IMR-90 (cell line): ENCODE data around the gene CFAP206.

Experiments used
- BHLHE40 ChIP-seq: fragments of 150-350 bp; IDR thresholded peaks from 2 replicates; pipeline ENCODE4 v1.6.1; 2016; ENCODE audit warnings: mild to moderate bottlenecking, low read depth, low read length
- CEBPB ChIP-seq: IDR thresholded peaks from 2 replicates; pipeline ENCODE4 v1.6.1; 2012; ENCODE audit warnings: low read depth, low read length, improper control_type of control experiment
- CHD1 ChIP-seq: IDR thresholded peaks from 2 replicates; pipeline ENCODE4 v1.6.1; 2012; ENCODE audit warnings: low read depth, low read length, improper control_type of control experiment
- MAFK ChIP-seq: IDR thresholded peaks from 2 replicates; pipeline ENCODE4 v1.6.1; 2012; ENCODE audit warnings: low read depth, low read length, improper control_type of control experiment
- POLR2A ChIP-seq: IDR thresholded peaks from 2 replicates; pipeline ENCODE4 v1.6.1; 2012; ENCODE audit warnings: mild to moderate bottlenecking, low read depth, low read length
- TF ChIP-seq, protein P1 (sequence below): conservative IDR thresholded peaks from 2 replicates; pipeline ENCODE4 v1.5.1; 2012; ENCODE audit warnings: mild to moderate bottlenecking, low read depth, low read length, improper control_type of control experiment
- TF ChIP-seq, protein P2 (sequence below): fragments of 150-350 bp; IDR thresholded peaks from 2 replicates; pipeline ENCODE4 v1.6.1; 2017; ENCODE audit warnings: mild to moderate bottlenecking, antibody characterized with exemption, low read length, low read depth

DNA sequence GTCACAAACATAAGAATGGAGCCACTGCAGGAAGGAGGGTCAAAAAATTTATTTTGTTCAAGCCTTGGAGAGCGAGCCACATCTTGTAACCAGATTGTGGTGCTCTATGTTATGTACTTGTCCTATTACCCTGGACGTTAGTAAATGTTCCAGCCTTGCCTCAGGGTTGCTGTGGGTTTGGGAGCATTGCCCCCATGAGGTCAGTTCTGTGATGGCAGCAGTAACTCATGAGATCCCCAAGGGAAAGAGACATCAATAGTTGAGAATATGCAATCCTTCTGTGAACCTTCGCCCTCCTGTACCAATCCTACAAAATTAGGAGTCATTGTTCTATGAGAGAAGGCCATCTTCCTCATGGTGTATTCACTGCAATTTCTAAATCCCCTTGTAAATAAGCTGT is 16.4 kb upstream of the CFAP206 start:
- TF ChIP-seq, protein P1, sequence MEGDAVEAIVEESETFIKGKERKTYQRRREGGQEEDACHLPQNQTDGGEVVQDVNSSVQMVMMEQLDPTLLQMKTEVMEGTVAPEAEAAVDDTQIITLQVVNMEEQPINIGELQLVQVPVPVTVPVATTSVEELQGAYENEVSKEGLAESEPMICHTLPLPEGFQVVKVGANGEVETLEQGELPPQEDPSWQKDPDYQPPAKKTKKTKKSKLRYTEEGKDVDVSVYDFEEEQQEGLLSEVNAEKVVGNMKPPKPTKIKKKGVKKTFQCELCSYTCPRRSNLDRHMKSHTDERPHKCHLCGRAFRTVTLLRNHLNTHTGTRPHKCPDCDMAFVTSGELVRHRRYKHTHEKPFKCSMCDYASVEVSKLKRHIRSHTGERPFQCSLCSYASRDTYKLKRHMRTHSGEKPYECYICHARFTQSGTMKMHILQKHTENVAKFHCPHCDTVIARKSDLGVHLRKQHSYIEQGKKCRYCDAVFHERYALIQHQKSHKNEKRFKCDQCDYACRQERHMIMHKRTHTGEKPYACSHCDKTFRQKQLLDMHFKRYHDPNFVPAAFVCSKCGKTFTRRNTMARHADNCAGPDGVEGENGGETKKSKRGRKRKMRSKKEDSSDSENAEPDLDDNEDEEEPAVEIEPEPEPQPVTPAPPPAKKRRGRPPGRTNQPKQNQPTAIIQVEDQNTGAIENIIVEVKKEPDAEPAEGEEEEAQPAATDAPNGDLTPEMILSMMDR, result peak; percentile 51
- TF ChIP-seq CEBPB (no peak), MAFK (no peak), BHLHE40 (no peak), POLR2A (no peak), CHD1 (no peak)
- TF ChIP-seq, protein P2, sequence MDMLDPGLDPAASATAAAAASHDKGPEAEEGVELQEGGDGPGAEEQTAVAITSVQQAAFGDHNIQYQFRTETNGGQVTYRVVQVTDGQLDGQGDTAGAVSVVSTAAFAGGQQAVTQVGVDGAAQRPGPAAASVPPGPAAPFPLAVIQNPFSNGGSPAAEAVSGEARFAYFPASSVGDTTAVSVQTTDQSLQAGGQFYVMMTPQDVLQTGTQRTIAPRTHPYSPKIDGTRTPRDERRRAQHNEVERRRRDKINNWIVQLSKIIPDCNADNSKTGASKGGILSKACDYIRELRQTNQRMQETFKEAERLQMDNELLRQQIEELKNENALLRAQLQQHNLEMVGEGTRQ, result no peak
